ENCODE data around the gene USH1C.

Gene USH1C

DNA sequence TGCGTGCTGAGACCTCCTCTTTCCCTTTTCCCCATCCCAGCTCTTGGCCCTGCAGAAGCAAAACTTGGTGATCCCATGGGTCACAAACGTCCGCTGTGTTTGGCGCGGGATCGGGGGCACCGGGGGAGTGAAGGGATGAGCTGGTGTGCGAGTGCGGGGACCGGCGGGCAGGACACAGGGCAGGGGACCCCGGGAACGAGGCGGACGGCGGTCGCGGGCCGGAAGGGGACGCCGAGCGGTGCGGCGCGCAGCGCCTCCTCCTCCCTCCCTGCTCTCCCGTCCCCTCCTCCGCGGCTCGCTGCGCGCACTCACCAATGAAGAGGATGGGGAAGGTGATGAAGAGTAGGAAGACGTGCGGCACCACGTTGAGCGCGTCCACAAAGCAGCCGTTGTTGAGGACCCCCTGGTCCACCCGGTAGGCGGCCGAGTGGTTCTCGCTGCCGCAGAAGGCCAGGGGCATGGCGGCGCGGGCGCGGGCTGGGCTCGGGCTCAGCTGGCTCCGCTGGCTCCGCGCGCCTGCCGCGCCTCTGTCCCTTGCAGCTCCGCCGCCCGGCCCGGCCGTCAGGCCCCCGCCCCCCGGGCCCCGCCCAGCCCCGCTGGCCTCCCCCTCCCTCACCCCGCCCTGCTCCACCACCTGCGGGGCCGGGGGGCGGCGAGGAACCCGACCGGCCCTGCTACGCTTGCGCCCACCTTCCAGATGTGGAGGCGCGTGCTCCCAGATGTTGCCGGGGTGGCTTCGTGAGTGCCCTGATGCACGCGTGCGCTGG, 67.7 kb downstream of the USH1C start, which contains the start of gene ABCC8:
ABCC8 (minus strand) TSS at position 529 of the 767 bp plus-strand sequence; CDS start at position 460, 69 bp downstream.
- Mint-ChIP-seq H3K9me3 (no peaks in the 10 kb centered on the region), H3K27me3 (ENCODE audit: low read depth) (peaks cover 88% of the 10 kb centered on the region), H3K27ac (no peak within 1 kb of the TSS), H3K4me1 (ENCODE audit: low read depth) (peaks cover 2% of the 10 kb centered on the region), H3K36me3 (ENCODE audit: low read depth) (no peaks in the 10 kb centered on the region), H3K4me3 (no peak within 1 kb of the TSS)

GRCh38 chr11:17475666-17476316, 68.4 kb downstream of the USH1C start:
- H3K27ac Mint-ChIP-seq: no peak overlapping the region
- no peaks in the 10 kb centered on the region for H3K36me3 Mint-ChIP-seq (ENCODE audit: low read depth)
- no peak overlapping the region for H3K4me3 Mint-ChIP-seq
- H3K9me3 Mint-ChIP-seq: no peaks in the 10 kb centered on the region
- peaks cover 84% of the 10 kb centered on the region for H3K27me3 Mint-ChIP-seq (ENCODE audit: low read depth)
- peaks cover 2% of the 10 kb centered on the region for H3K4me1 Mint-ChIP-seq (ENCODE audit: low read depth)

DNA sequence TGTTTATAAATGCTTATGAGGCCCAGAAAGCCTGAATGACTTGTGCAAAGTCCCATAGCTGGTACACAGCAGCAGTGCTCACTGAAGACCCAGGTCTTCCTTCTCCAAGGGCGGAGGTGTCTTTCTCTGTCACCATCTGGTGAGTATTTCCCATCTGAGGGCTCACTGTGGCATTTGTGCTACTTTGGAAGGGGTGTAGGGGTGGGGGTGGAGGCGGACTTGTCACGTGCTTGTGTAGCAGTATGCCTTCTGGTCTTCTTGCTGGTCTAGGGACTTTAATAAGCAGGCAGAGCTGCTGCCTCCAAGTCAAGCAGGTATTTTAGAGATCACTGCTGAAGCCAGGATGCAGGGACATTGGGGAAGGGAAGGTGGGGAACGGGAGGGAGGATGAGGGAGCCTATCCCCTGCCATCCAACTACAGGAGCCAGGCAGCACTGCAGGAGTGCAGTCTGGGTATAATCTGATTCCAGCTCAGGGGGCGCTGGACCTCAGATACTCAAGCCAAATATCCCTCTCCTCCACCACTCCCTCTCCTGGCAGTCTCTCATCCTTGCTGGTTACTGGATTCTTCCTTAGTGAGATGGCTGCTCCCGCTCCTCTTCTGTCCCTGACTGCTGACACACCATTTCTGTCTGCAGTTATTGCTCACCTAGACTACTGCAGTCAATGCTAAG, 71.0 kb downstream of the USH1C start:
- no peak overlapping the region for H3K4me3 Mint-ChIP-seq
- H3K27ac Mint-ChIP-seq: no peak overlapping the region
- H3K27me3 Mint-ChIP-seq (ENCODE audit: low read depth): peaks cover 62% of the 10 kb centered on the region
- H3K9me3 Mint-ChIP-seq: no peaks in the 10 kb centered on the region
- peaks cover 2% of the 10 kb centered on the region for H3K4me1 Mint-ChIP-seq (ENCODE audit: low read depth)
- H3K36me3 Mint-ChIP-seq (ENCODE audit: low read depth): no peaks in the 10 kb centered on the region

DNA sequence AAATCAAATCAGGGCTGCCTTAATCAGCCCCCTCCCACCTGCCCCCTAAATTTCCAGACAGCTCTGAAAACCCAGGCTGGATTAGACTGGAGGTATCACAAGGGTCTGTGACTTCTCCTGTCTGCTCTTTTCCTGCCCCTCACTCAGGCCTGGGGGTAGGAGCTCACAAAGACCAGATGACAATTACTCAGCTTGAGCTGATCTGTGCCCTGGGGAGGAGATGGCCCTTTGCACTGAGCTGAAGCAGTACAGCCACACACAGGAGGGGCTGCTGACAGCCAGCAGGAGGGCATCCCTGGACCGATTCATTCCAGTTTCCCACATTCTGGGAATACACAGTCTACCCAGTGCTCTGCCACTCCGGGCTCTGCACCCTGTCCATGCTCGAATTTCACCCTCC, 71.7 kb downstream of the USH1C start:
- Mint-ChIP-seq H3K4me1 (ENCODE audit: low read depth) (peaks cover 2% of the 10 kb centered on the region), H3K27me3 (ENCODE audit: low read depth) (peaks cover 55% of the 10 kb centered on the region), H3K36me3 (ENCODE audit: low read depth) (no peaks in the 10 kb centered on the region), H3K9me3 (no peaks in the 10 kb centered on the region), H3K4me3 (no peak overlapping the region), H3K27ac (no peak overlapping the region)

GRCh38 chr11:17471501-17471900, 72.7 kb downstream of the USH1C start:
- H3K4me3 Mint-ChIP-seq: no peak overlapping the region
- no peak overlapping the region for H3K27ac Mint-ChIP-seq
- no peaks in the 10 kb centered on the region for H3K9me3 Mint-ChIP-seq
- no peaks in the 10 kb centered on the region for H3K36me3 Mint-ChIP-seq (ENCODE audit: low read depth)
- peaks cover 2% of the 10 kb centered on the region for H3K4me1 Mint-ChIP-seq (ENCODE audit: low read depth)
- H3K27me3 Mint-ChIP-seq (ENCODE audit: low read depth): peaks cover 50% of the 10 kb centered on the region

GRCh38 chr11:17469998-17470397, 74.2 kb downstream of the USH1C start:
- Mint-ChIP-seq H3K27me3 (ENCODE audit: low read depth) (peaks cover 36% of the 10 kb centered on the region), H3K9me3 (no peaks in the 10 kb centered on the region), H3K27ac (no peak overlapping the region), H3K4me3 (no peak overlapping the region), H3K4me1 (ENCODE audit: low read depth) (no peaks in the 10 kb centered on the region), H3K36me3 (ENCODE audit: low read depth) (no peaks in the 10 kb centered on the region)

GRCh38 chr11:17468122-17468521, 76.1 kb downstream of the USH1C start:
- H3K4me3 Mint-ChIP-seq: no peak overlapping the region
- H3K27ac Mint-ChIP-seq: no peak overlapping the region
- no peaks in the 10 kb centered on the region for H3K4me1 Mint-ChIP-seq (ENCODE audit: low read depth)
- peaks cover 19% of the 10 kb centered on the region for H3K27me3 Mint-ChIP-seq (ENCODE audit: low read depth)
- no peaks in the 10 kb centered on the region for H3K9me3 Mint-ChIP-seq
- no peaks in the 10 kb centered on the region for H3K36me3 Mint-ChIP-seq (ENCODE audit: low read depth)

GRCh38 chr11:17463546-17464174, 80.6 kb downstream of the USH1C start:
- H3K9me3 Mint-ChIP-seq: no peaks in the 10 kb centered on the region
- peaks cover 2% of the 10 kb centered on the region for H3K4me1 Mint-ChIP-seq (ENCODE audit: low read depth)
- H3K27ac Mint-ChIP-seq: no peak overlapping the region
- H3K27me3 Mint-ChIP-seq (ENCODE audit: low read depth): peaks cover 3% of the 10 kb centered on the region
- no peak overlapping the region for H3K4me3 Mint-ChIP-seq
- no peaks in the 10 kb centered on the region for H3K36me3 Mint-ChIP-seq (ENCODE audit: low read depth)

GRCh38 chr11:17462940-17463339, 81.3 kb downstream of the USH1C start:
- Mint-ChIP-seq H3K4me3 (no peak overlapping the region), H3K27me3 (ENCODE audit: low read depth) (peaks cover 3% of the 10 kb centered on the region), H3K4me1 (ENCODE audit: low read depth) (peaks cover 2% of the 10 kb centered on the region), H3K27ac (no peak overlapping the region), H3K9me3 (no peaks in the 10 kb centered on the region), H3K36me3 (ENCODE audit: low read depth) (no peaks in the 10 kb centered on the region)

- no peak overlapping the region for H3K4me3 Mint-ChIP-seq
- no peaks in the 10 kb centered on the region for H3K36me3 Mint-ChIP-seq (ENCODE audit: low read depth)
- H3K4me1 Mint-ChIP-seq (ENCODE audit: low read depth): peaks cover 2% of the 10 kb centered on the region
- H3K9me3 Mint-ChIP-seq: no peaks in the 10 kb centered on the region
- H3K27ac Mint-ChIP-seq: no peak overlapping the region
- peaks cover 8% of the 10 kb centered on the region for H3K27me3 Mint-ChIP-seq (ENCODE audit: low read depth)
Observed at GRCh38 chr11:17460406-17460805, 83.8 kb downstream of the USH1C start.

GRCh38 chr11:17459236-17459896, 84.8 kb downstream of the USH1C start:
- H3K27ac Mint-ChIP-seq: no peak overlapping the region
- H3K36me3 Mint-ChIP-seq (ENCODE audit: low read depth): no peaks in the 10 kb centered on the region
- H3K4me3 Mint-ChIP-seq: no peak overlapping the region
- H3K4me1 Mint-ChIP-seq (ENCODE audit: low read depth): peaks cover 2% of the 10 kb centered on the region
- H3K27me3 Mint-ChIP-seq (ENCODE audit: low read depth): peaks cover 8% of the 10 kb centered on the region
- no peaks in the 10 kb centered on the region for H3K9me3 Mint-ChIP-seq

DNA sequence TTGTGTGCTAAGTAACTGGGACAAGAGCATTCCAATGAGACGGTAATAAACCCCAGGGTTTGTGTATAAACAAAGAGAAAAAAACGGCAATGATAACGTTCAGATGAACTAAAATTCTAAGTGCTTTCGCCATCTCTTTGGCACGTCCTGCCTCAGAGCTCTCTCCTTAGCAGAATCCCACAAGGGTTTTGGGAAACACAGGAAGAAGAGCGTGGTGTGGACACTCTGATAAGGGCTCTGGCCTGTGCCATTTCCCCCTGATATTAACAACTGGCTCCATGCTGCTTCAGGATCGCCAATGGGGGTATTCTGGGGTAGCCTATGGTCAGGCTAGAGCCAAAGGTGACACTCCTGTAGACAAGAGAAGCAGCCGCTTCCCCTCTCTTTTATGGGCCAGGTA, 85.9 kb downstream of the USH1C start:
- H3K4me1 Mint-ChIP-seq (ENCODE audit: low read depth): peaks cover 2% of the 10 kb centered on the region
- no peak overlapping the region for H3K27ac Mint-ChIP-seq
- no peaks in the 10 kb centered on the region for H3K9me3 Mint-ChIP-seq
- H3K27me3 Mint-ChIP-seq (ENCODE audit: low read depth): peaks cover 8% of the 10 kb centered on the region
- H3K4me3 Mint-ChIP-seq: no peak overlapping the region
- H3K36me3 Mint-ChIP-seq (ENCODE audit: low read depth): no peaks in the 10 kb centered on the region

GRCh38 chr11:17457396-17458173, 86.6 kb downstream of the USH1C start:
- Mint-ChIP-seq H3K4me3 (no peak overlapping the region), H3K36me3 (ENCODE audit: low read depth) (no peaks in the 10 kb centered on the region), H3K4me1 (ENCODE audit: low read depth) (no peaks in the 10 kb centered on the region), H3K9me3 (no peaks in the 10 kb centered on the region), H3K27me3 (ENCODE audit: low read depth) (peaks cover 8% of the 10 kb centered on the region), H3K27ac (no peak overlapping the region)
